Right cardiac atrium (tissue), 5 donors: ENCODE measurements around the gene TRPV6. TPM values are rescaled to one million over a fixed set of nuclear protein-coding genes. Genes with fewer than 3 reads are reported as not detected.

Experiments used
- ATAC-seq, 2 donors: fragments of 200-7000 bp; cut with Tn5 transposase; one replicate each; pipeline versions ENCODE4 v1.8.0 to v1.9.1; 2020; ENCODE audit warnings: moderate library complexity in 2 of 2, mild to moderate bottlenecking in 1 of 2
- DNase-seq, 3 donors: peaks; one replicate each; pipeline ENCODE4 v3.0.0-alpha.2; 2020
- H3K27ac ChIP-seq: one replicate; pipeline ENCODE4 v1.5.1; 2013; ENCODE audit warnings: mild to moderate bottlenecking, low read length, control low read depth, moderate library complexity
- H3K27me3 ChIP-seq: one replicate; pipeline ENCODE4 v1.6.1; 2013; ENCODE audit not compliant: control insufficient read depth, insufficient read depth
- H3K4me1 ChIP-seq: one replicate; pipeline ENCODE4 v1.6.1; 2013; ENCODE audit warnings: low read length; ENCODE audit not compliant: control insufficient read depth, insufficient read depth
- H3K4me3 ChIP-seq: one replicate; pipeline ENCODE4 v1.5.1; 2013; ENCODE audit warnings: low read length, control low read depth
- H3K9me3 ChIP-seq: one replicate; pipeline ENCODE4 v1.6.1; 2013; ENCODE audit warnings: low read length; ENCODE audit not compliant: control insufficient read depth
- WGBS: extraction: QIAGEN DNeasy Blood & Tissue Kit; methylation state at CpG from one replicate; pipeline ENCODE4 v1.1.7; 2013; 5-methylcytosine and 5-hydroxymethylcytosine counted together
- intact Hi-C, 4 donors: fragments of 100-400 bp; cut with DNase I; formaldehyde crosslinking; loops; one replicate each; pipeline versions ENCODE4 v1.11.0 to v1.14.0; 2022 to 2023
- polyA plus RNA-seq: library from polyadenylated mRNA; stranded (reverse); fragments of 200-250 nt; gene quantifications from one replicate; pipeline ENCODE4 v1.2.3, GENCODE V29; 2013
- total RNA-seq, 4 donors: library from RNA; stranded (reverse); fragmentation: NEBNext Ultra II Directional; extraction: Animal tissue kit (Norgen Biotek cat#: 25700); gene quantifications; one replicate each; pipeline ENCODE4 v1.2.1, GENCODE V29; 2021
- donor health status: healthy with polysubstance abuse.
- donor health status: DM: no; HTN: yes; CAD: no.
- donor health status: DM: no; HTN: no; CAD: no.
- donor health status: DM: no; HTN: yes; CAD: no; lungs with severe emphysema.
- donor health status: DM: yes; HTN: yes; CAD: no.

Gene TRPV6
- total and polyA plus RNA-seq, 5 donors, result not detected

DNA sequence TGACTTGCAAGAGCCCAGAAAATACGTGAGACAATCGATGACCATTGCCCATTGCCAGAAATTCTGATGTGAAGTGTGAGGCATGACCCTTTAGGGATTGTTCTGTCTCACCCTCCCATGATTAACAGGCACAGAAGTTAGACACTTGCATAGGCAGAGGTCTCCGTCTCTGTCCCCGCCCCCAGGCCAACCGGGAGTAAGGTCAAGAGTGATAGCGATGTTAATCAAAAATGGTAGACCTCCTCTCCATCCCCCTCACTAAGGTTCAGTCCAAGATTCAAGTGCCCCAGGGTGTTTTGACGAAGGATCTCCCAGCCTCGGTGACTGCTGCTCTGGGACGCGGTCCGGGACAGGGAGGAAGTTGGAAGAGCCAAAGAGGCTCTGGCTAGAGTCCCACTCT lies 22.7 kb upstream of the TRPV6 start:
- ATAC-seq (no peak), DNase-seq (no peak)
- H3K27ac ChIP-seq, result no peak overlapping the region
- H3K27me3 ChIP-seq, result no peaks in the 10 kb centered on the region
- H3K4me1 ChIP-seq, result no peaks in the 10 kb centered on the region
- H3K9me3 ChIP-seq, result no peaks in the 10 kb centered on the region
- intact Hi-C loops, result no loop called here
- no peak overlapping the region for H3K4me3 ChIP-seq
- WGBS, result 71% methylated on average over 11 of the region's 11 CpGs

DNA sequence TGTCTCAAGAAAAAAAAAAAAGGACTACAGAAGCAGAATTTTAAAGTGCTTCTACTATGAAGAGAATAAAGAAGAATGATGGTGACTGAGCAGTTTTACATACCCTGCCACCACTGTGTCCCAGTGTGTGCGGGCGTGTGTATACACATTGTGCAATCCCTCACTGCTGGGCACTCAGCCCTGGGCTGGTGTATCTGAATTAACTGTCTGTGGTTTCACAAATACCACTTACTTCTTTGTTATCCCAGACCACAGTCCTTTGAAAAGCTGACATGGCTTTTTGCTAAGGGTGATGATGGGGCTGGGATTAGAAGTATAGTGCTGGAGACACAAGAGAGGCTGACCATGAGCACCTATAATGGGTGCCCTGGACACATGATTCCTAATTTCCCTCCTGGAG lies 21.1 kb upstream of the TRPV6 start:
- Histone ChIP-seq H3K4me1 (no peaks in the 10 kb centered on the region), H3K4me3 (no peak overlapping the region), H3K27ac (no peak overlapping the region), H3K27me3 (no peaks in the 10 kb centered on the region), H3K9me3 (no peaks in the 10 kb centered on the region)
- ATAC-seq, result no peak
- intact Hi-C loops, result no loop called here
- WGBS, result 89% methylated on average over 2 of the region's 2 CpGs
- DNase-seq, result no peak

DNA sequence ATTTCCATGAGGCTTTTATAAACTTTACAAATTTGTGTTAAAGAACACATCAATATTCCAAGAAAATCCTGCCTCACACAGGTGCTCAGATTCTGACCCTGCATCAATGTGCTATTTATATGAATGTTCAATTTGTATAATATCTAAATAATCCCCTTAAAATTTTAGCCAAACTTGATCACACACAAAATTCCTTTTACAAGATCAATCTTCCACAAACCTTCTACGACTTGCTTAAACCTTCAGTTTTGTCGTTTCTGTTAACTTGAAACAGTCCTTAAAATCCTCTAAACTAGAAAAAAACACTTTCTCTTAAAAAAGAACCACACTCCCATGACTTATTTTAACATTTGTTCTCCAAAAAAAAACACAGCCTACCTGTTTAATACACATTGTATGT lies 20.2 kb upstream of the TRPV6 start:
- 76% methylated on average over 2 of the region's 2 CpGs for WGBS
- H3K4me3 ChIP-seq, result no peak overlapping the region
- H3K9me3 ChIP-seq, result no peaks in the 10 kb centered on the region
- no peaks in the 10 kb centered on the region for H3K4me1 ChIP-seq
- ATAC-seq (no peak), DNase-seq (no peak)
- intact Hi-C loops, result no loop called here
- no peak overlapping the region for H3K27ac ChIP-seq
- H3K27me3 ChIP-seq, result no peaks in the 10 kb centered on the region

DNA sequence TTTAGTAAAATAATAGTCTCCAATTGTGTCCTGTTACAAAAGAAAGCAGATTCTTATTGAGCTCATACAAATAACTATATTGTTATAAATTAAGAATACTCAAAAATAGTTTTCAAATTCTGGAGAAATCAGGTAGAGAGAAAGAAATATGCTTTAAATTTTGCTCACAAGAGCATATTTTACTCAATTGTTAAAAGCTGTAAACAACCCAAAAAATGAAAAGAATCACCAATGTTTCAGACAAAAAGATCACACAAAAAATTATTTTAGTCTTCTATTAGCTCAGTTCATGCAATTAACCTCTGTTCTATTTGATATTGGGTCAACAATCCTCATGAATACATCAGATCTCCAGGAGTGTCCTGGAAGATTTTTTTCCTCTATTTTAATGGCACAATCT lies 18.6 kb upstream of the TRPV6 start:
- Histone ChIP-seq H3K4me1 (no peaks in the 10 kb centered on the region), H3K9me3 (no peaks in the 10 kb centered on the region), H3K27me3 (no peaks in the 10 kb centered on the region), H3K27ac (no peak overlapping the region), H3K4me3 (no peak overlapping the region)
- intact Hi-C loops, result no loop called here
- DNase-seq (no peak), ATAC-seq (no peak)

DNA sequence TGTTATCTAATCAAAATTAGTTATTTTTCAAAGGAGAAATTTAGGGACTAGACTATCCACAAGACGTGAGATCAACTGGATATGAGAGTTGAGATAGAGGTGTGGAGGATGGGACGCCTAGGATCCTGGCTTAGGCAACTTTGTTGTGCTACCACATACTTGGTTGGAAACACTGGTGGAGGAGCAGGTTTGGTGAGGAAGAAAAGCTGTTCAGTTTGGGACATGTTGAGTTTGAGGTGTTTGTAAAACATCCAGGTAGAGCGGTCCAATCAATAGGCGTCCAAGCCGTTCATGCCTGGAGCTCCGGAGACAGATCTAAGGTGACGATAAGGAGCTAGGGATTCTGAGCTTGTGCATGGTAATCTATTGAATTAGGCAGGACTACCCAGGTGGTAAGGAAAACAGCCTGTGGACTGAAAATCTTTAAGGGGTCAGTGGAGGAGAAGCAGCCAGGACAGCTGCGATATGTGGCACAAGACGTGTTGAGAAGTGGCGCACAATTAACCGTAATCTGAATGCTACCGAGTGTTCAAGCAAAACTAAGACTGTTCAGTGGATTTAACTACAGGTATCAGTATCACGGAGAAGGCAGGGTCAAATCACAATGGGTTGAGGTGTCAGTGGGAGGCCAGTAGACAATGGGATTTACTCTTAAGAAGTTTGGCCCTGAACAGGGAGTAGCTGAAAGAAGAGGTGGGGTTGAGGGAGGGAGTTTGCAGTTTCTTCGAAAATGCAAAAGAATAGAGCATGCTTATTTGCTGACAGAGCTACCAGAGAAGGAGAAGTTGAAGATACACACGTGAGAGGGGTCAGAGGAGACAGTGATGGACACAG lies 16.1 kb upstream of the TRPV6 start:
- Histone ChIP-seq H3K9me3 (no peaks in the 10 kb centered on the region), H3K4me3 (no peak overlapping the region), H3K27me3 (no peaks in the 10 kb centered on the region), H3K4me1 (no peaks in the 10 kb centered on the region), H3K27ac (no peak overlapping the region)
- WGBS, result 80% methylated on average over 15 of the region's 15 CpGs
- no peak for DNase-seq
- intact Hi-C loops, result no loop called here
- no peak for ATAC-seq

DNA sequence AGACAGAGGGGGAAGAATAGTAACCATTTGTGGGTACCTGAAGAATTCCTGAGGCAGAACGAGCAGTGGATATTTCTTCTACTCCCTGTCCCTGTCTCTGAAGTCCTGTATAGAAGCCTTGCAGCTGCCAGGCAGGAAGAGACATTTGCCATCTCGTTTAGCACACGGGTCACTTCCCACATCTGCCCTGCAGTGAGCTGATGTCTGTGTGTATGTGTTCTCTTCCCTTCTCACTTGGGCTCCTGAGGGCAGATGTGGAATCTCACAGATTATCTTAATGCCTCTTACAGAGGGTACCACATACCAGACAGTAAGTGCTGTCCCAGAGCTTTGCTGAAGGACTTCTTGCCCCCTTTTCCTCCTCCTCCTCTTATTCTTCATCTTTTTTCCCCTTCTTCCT lies 14.1 kb upstream of the TRPV6 start:
- WGBS, result 20% methylated on average over 3 of the region's 3 CpGs
- DNase-seq, result no peak
- H3K9me3 ChIP-seq, result no peaks in the 10 kb centered on the region

DNA sequence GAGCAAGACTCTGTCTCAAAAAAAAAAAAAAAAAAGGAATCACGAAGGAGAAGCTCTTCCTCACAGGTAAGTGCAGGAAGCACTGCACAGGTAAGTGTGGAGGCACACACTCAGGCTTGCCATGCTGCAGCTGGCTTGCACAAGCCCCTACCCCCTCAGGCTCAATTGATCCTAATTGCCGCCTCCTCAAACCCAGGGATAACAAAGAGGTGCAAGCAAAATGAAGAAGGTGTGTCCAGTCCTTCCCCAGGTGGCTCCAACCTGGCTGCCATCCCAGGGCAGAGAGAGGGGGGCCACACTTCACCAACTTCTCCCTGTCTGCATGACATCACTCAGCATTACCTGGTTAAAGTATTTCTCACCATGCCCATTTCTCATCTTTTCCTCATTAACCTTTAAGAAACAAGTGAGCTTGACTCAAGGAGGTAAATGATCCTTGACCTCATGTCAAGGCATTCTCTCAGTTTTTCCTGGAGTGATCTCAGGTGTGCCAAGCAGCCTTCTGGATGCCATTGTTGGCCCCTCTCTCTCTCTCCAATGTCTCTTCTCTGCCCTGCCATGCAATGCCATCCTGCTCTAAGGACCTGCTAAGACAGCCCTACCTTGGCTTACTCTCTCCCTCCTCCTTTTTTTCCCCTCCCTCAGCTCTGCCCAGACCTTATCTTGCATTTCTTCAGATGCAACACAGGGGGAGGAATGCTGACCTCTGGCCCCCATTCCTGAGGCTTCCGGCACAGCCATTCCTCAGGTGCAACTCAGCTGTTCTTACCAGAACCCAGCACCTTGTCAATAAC lies 13.0 kb upstream of the TRPV6 start:
- H3K4me1 ChIP-seq, result no peaks in the 10 kb centered on the region
- DNase-seq, result no peak
- H3K27me3 ChIP-seq, result no peaks in the 10 kb centered on the region
- no peak for ATAC-seq
- H3K27ac ChIP-seq, result no peak overlapping the region
- H3K4me3 ChIP-seq, result no peak overlapping the region
- intact Hi-C loops, result no loop called here
- 60% methylated on average over 3 of the region's 3 CpGs for WGBS
- no peaks in the 10 kb centered on the region for H3K9me3 ChIP-seq

More for the DNA sequence above, 14.1 kb upstream of the TRPV6 start:
- intact Hi-C loops, result no loop called here
- Histone ChIP-seq H3K27ac (no peak overlapping the region), H3K4me3 (no peak overlapping the region), H3K27me3 (no peaks in the 10 kb centered on the region), H3K4me1 (no peaks in the 10 kb centered on the region)
- no peak for ATAC-seq

DNA sequence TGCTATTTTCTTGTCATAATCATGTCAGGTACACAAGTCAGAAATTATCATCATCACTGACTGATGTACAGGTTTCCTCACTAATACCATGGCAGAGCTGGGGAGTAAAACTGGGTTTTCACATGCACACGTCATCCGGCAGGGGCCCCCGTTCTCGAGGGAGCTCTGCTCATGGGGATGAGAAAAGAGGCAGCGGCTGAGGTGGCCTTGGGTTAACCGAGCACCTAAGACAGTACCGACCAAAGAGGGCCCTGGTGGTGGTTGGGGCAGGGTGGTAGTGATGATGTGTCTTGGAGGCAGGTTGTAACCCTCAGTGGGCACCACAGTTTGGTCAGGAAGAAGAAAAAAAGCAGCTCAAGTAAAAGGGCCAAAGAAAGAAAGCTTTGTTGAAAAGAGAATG lies 12.1 kb upstream of the TRPV6 start:
- H3K9me3 ChIP-seq, result no peaks in the 10 kb centered on the region

DNA sequence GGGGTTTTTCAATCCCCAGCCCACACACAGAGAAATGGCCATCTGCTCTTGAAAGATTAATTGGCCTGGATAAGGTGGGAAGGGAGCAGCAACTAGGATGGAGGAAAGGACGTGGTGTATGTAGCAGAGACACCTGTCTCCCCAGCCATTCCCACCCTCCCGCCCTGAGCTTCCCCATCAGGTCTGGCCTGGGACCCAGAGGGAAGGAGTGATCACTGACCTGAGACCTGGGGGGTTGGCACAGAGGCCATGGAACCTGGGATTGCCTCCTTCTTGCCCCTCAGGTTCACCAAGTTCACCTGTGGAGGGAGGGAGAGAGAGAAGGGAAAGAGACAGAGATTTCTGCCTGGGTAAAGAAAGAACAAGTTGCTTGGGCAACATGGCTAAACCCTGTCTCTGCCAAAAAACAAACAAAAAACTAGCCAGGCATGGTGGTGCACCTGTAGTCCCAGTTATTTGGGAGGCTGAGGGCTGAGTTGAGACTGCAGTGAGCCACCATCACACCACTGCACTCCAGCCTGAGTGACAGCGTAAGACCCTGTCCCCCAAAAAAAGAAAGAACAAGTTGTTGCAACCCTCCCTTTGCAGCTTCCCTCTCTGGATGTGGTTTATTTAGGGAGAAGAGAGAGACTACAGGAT lies 11.3 kb upstream of the TRPV6 start:
- Histone ChIP-seq H3K27ac (no peak overlapping the region), H3K9me3 (no peaks in the 10 kb centered on the region), H3K27me3 (no peaks in the 10 kb centered on the region), H3K4me1 (no peaks in the 10 kb centered on the region), H3K4me3 (no peak overlapping the region)
- DNase-seq, result no peak
- intact Hi-C loops, result no loop called here
- no peak for ATAC-seq
- 82% methylated on average over 3 of the region's 3 CpGs for WGBS

More for the DNA sequence above, 12.1 kb upstream of the TRPV6 start:
- Histone ChIP-seq H3K4me1 (no peaks in the 10 kb centered on the region), H3K27me3 (no peaks in the 10 kb centered on the region), H3K27ac (no peak overlapping the region), H3K4me3 (no peak overlapping the region)
- intact Hi-C loops, result no loop called here
- DNase-seq (no peak), ATAC-seq (no peak)
- 85% methylated on average over 7 of the region's 7 CpGs for WGBS

DNA sequence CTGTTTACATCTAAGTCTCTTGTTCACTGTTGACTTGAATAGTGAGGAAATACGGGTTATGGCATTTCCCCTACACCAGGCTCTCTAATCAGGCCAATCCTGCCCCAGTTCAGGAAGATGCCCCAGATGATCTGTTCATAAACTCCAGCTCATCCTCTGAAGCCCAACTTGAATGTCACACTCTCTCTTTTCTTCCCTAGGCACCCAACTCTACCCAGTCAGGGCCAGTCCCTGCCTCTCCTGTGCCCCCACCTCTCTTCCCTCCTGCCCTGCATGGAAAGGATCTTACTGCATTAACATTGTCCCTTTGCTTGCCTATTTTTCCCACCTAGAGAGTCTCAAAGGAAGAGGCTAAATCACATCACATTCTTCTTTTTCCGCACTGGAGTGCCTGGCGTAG lies 10.6 kb upstream of the TRPV6 start:
- ATAC-seq (no peak), DNase-seq (no peak)
- intact Hi-C loops, result no loop called here
- WGBS, result 85% methylated on average over 3 of the region's 3 CpGs
- H3K9me3 ChIP-seq, result no peaks in the 10 kb centered on the region
- H3K4me1 ChIP-seq, result no peaks in the 10 kb centered on the region
- H3K27ac ChIP-seq, result no peak overlapping the region
- H3K4me3 ChIP-seq, result no peak overlapping the region
- H3K27me3 ChIP-seq, result no peaks in the 10 kb centered on the region

DNA sequence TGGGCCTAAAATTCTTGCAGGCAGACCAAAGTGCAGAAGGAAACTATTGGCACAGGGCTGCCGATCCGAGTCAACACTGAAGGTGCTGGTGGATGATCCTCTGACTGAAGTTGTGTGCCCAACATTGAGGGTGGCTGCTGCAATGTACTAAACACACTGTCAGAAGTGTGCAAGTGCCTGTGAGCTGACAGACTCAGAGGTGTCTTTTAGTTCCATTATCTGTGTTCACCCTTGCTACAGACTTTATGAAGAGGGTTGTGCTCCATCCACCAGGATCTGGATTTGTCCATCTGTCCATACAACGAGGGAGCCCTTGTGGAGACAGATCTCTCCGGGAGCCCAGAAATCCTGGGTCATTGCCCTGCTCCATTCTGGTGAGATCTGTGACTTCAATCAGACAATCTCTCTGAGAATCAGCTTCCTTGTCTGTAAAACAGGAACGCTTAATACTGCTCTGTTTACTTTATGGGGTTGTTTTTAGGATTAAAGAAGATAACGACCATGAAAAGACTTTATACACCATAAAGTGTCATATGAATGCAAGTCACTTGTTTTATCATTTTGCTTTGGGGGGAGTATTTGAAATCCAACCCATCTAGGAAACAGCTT lies 9.5 kb upstream of the TRPV6 start:
- H3K4me3 ChIP-seq, result no peak overlapping the region
- intact Hi-C loops, result no loop called here
- DNase-seq (no peak), ATAC-seq (no peak)
- 59% methylated on average over 6 of the region's 6 CpGs for WGBS
- H3K27ac ChIP-seq, result no peak overlapping the region
- H3K27me3 ChIP-seq, result no peaks in the 10 kb centered on the region
- H3K4me1 ChIP-seq, result no peaks in the 10 kb centered on the region
- no peaks in the 10 kb centered on the region for H3K9me3 ChIP-seq
